HG02642 (cell line): ENCODE results near the gene KPNA4.
"Not testable (repeated sequence)": the region's sequence is repeated elsewhere in the genome, so short reads cannot be mapped to it uniquely, and the experiment has no call there.

Experiments used
- ATAC-seq: cut with Tn5 transposase; IDR thresholded peaks from one replicate; pipeline ENCODE4 v1.9.1; 2021; ENCODE audit warnings: mild to moderate bottlenecking; ENCODE audit not compliant: unreplicated experiment, poor library complexity

KPNA4 gene

GRCh38 chr3:160573955-160574525 lies 8.7 kb upstream of the KPNA4 start:
- not testable (repeated sequence) for ATAC-seq

- ATAC-seq = no peak
Observed at GRCh38 chr3:160569894-160570652, 4.7 kb upstream of the KPNA4 start.

- ATAC-seq = no peak
Observed at GRCh38 chr3:160568989-160569388, 3.6 kb upstream of the KPNA4 start.

- ATAC-seq = no peak
Observed at GRCh38 chr3:160567774-160568173, 2.4 kb upstream of the KPNA4 start.

GRCh38 chr3:160566499-160566898 lies 1.1 kb upstream of the KPNA4 start:
- ATAC-seq = no peak

- ATAC-seq = peak; percentile 59
Observed at GRCh38 chr3:160564949-160565441, 376 bp downstream of the KPNA4 start.

GRCh38 chr3:160564258-160564911 lies 986 bp downstream of the KPNA4 start:
- ATAC-seq = no peak

- no peak for ATAC-seq
Observed at GRCh38 chr3:160562952-160563351, 2.4 kb downstream of the KPNA4 start.

- ATAC-seq = no peak
Observed at GRCh38 chr3:160557571-160557970, 7.8 kb downstream of the KPNA4 start.

GRCh38 chr3:160556141-160556540 lies 9.2 kb downstream of the KPNA4 start:
- no peak for ATAC-seq

GRCh38 chr3:160554980-160555379 lies 10.4 kb downstream of the KPNA4 start:
- no peak for ATAC-seq

GRCh38 chr3:160553827-160554226 lies 11.5 kb downstream of the KPNA4 start:
- no peak for ATAC-seq

GRCh38 chr3:160546727-160547126 lies 18.6 kb downstream of the KPNA4 start:
- ATAC-seq = peak; percentile 45

GRCh38 chr3:160545504-160545871 lies 19.9 kb downstream of the KPNA4 start:
- ATAC-seq = no peak

- ATAC-seq = no peak
Observed at GRCh38 chr3:160544844-160545503, 20.4 kb downstream of the KPNA4 start.

GRCh38 chr3:160540551-160540950 lies 24.8 kb downstream of the KPNA4 start:
- no peak for ATAC-seq

- no peak for ATAC-seq
Observed at GRCh38 chr3:160538895-160539294, 26.5 kb downstream of the KPNA4 start.

- ATAC-seq = no peak
Observed at GRCh38 chr3:160537729-160538128, 27.6 kb downstream of the KPNA4 start.

- ATAC-seq = no peak
Observed at GRCh38 chr3:160532371-160532770, 33.0 kb downstream of the KPNA4 start.

- ATAC-seq = no peak
Observed at GRCh38 chr3:160531311-160531710, 34.1 kb downstream of the KPNA4 start.

- ATAC-seq = not testable (repeated sequence)
Observed at GRCh38 chr3:160516391-160516790, 49.0 kb downstream of the KPNA4 start.
